IgD-negative memory B cell (primary cell): Measurements from ENCODE around the gene NDUFAB1. TPM values are rescaled to one million over a fixed set of nuclear protein-coding genes. Genes with fewer than 3 reads are reported as not detected.
"Not testable (repeated sequence)": the region's sequence is repeated elsewhere in the genome, so short reads cannot be mapped to it uniquely, and the experiment has no call there.

ENCODE experiments used
- H3K27ac Mint-ChIP-seq, 3 donors: one replicate each; pipeline ENCODE4 v1.8.0; 2020 to 2022; ENCODE audit warnings: mild to moderate bottlenecking in 3 of 3, mixed read lengths in 3 of 3, moderate library complexity in 1 of 3
- H3K27me3 Mint-ChIP-seq: one replicate; pipeline ENCODE4 v1.8.0; 2021; ENCODE audit warnings: mixed read lengths
- H3K36me3 Mint-ChIP-seq: one replicate; pipeline ENCODE4 v1.8.0; 2020; ENCODE audit warnings: mild to moderate bottlenecking, mixed read lengths
- H3K4me1 Mint-ChIP-seq, 3 donors: one replicate each; pipeline ENCODE4 v1.8.0; 2020 to 2022; ENCODE audit warnings: mixed read lengths in 3 of 3, mild to moderate bottlenecking in 1 of 3
- H3K4me3 Mint-ChIP-seq, 4 donors: one replicate each; pipeline ENCODE4 v1.8.0; 2020 to 2022; ENCODE audit warnings: mild to moderate bottlenecking in 4 of 4, mixed read lengths in 4 of 4, moderate library complexity in 3 of 4
- H3K9me3 Mint-ChIP-seq, 3 donors: one replicate each; pipeline ENCODE4 v1.8.0; 2020 to 2021; ENCODE audit warnings: mixed read lengths in 3 of 3, mild to moderate bottlenecking in 1 of 3
- polyA plus RNA-seq: library from polyadenylated mRNA; unstranded; fragments of 300-500 nt; fragmentation: Illumina TruSeq; gene quantifications from one replicate; pipeline ENCODE4 v1.2.3, GENCODE V29; 2021

Gene NDUFAB1
- polyA plus RNA-seq, 1 donor from 2014 or later, result 170 TPM

- Mint-ChIP-seq H3K36me3 (peaks cover 9% of the 10 kb centered on the region), H3K4me1 (peaks cover 3 to 8% (median 3%) of the 10 kb centered on the region in 3 donors), H3K9me3 (no peaks in the 10 kb centered on the region), H3K27ac (peak overlapping the region in 1 of 3 donors; percentile 43), H3K27me3 (no peaks in the 10 kb centered on the region), H3K4me3 (peak overlapping the region in 1 of 4 donors; percentile 45)
Observed at GRCh38 chr16:23549938-23550337, 46.2 kb downstream of the NDUFAB1 start.

- H3K4me1 Mint-ChIP-seq, result peaks cover 0 to 2% (median 0%) of the 10 kb centered on the region in 3 donors
- no peaks in the 10 kb centered on the region for H3K9me3 Mint-ChIP-seq
- peaks cover 6% of the 10 kb centered on the region for H3K36me3 Mint-ChIP-seq
- no peak overlapping the region for H3K4me3 Mint-ChIP-seq
- no peaks in the 10 kb centered on the region for H3K27me3 Mint-ChIP-seq
- H3K27ac Mint-ChIP-seq, result no peak overlapping the region
Observed at GRCh38 chr16:23544436-23544835, 51.7 kb downstream of the NDUFAB1 start.

GRCh38 chr16:23540817-23541178 lies 55.3 kb downstream of the NDUFAB1 start:
- H3K27ac Mint-ChIP-seq, H3K4me3 Mint-ChIP-seq, H3K36me3 Mint-ChIP-seq, H3K9me3 Mint-ChIP-seq, H3K4me1 Mint-ChIP-seq, H3K27me3 Mint-ChIP-seq: not testable (repeated sequence)

GRCh38 chr16:23539984-23540816 lies 55.9 kb downstream of the NDUFAB1 start:
- Mint-ChIP-seq H3K27ac (no peak overlapping the region), H3K27me3 (no peaks in the 10 kb centered on the region), H3K9me3 (no peaks in the 10 kb centered on the region), H3K4me3 (no peak overlapping the region), H3K4me1 (no peaks in the 10 kb centered on the region), H3K36me3 (peaks cover 3% of the 10 kb centered on the region)

GRCh38 chr16:23538919-23539278 lies 57.2 kb downstream of the NDUFAB1 start:
- Mint-ChIP-seq H3K4me1 (no peaks in the 10 kb centered on the region), H3K27ac (no peak overlapping the region), H3K36me3 (peaks cover 3% of the 10 kb centered on the region), H3K9me3 (no peaks in the 10 kb centered on the region), H3K27me3 (no peaks in the 10 kb centered on the region), H3K4me3 (no peak overlapping the region)

- H3K4me1 Mint-ChIP-seq, result no peaks in the 10 kb centered on the region
- H3K36me3 Mint-ChIP-seq, result peaks cover 6% of the 10 kb centered on the region
- no peak overlapping the region for H3K27ac Mint-ChIP-seq
- H3K4me3 Mint-ChIP-seq, result no peak overlapping the region
- H3K9me3 Mint-ChIP-seq, result no peaks in the 10 kb centered on the region
- H3K27me3 Mint-ChIP-seq, result no peaks in the 10 kb centered on the region
Observed at GRCh38 chr16:23537390-23537789, 58.7 kb downstream of the NDUFAB1 start.

- Mint-ChIP-seq H3K4me1 (no peaks in the 10 kb centered on the region), H3K9me3 (no peaks in the 10 kb centered on the region), H3K4me3 (no peak overlapping the region), H3K36me3 (peaks cover 6% of the 10 kb centered on the region), H3K27me3 (no peaks in the 10 kb centered on the region), H3K27ac (no peak overlapping the region)
Observed at GRCh38 chr16:23535901-23536300, 60.2 kb downstream of the NDUFAB1 start.

GRCh38 chr16:23534868-23535860 lies 61.0 kb downstream of the NDUFAB1 start:
- no peaks in the 10 kb centered on the region for H3K27me3 Mint-ChIP-seq
- no peak overlapping the region for H3K4me3 Mint-ChIP-seq

GRCh38 chr16:23532448-23532847 lies 63.7 kb downstream of the NDUFAB1 start:
- Mint-ChIP-seq H3K27me3 (no peaks in the 10 kb centered on the region), H3K4me1 (no peaks in the 10 kb centered on the region), H3K4me3 (no peak overlapping the region), H3K36me3 (peaks cover 8% of the 10 kb centered on the region), H3K9me3 (no peaks in the 10 kb centered on the region), H3K27ac (no peak overlapping the region)

More at GRCh38 chr16:23534868-23535860, 61.0 kb downstream of the NDUFAB1 start:
- no peaks in the 10 kb centered on the region for H3K9me3 Mint-ChIP-seq
- no peak overlapping the region for H3K27ac Mint-ChIP-seq
- peaks cover 6% of the 10 kb centered on the region for H3K36me3 Mint-ChIP-seq
- no peaks in the 10 kb centered on the region for H3K4me1 Mint-ChIP-seq

Other genes starting within 250 kb of the NDUFAB1 start
- gene COG7, start 143.1 kb downstream of the NDUFAB1 start, polyA plus RNA-seq, result 7.1 TPM
- gene GGA2, start 85.8 kb downstream of the NDUFAB1 start, polyA plus RNA-seq, result 219 TPM
- gene EARS2, start 39.0 kb downstream of the NDUFAB1 start, polyA plus RNA-seq, result 14.4 TPM
- 12.4 TPM for gene UBFD1, start 38.6 kb downstream of the NDUFAB1 start, polyA plus RNA-seq
- 6.4 TPM for gene PALB2, start 45.0 kb upstream of the NDUFAB1 start, polyA plus RNA-seq
- gene DCTN5, start 45.1 kb upstream of the NDUFAB1 start, polyA plus RNA-seq, result 57.5 TPM
- gene PLK1, start 82.6 kb upstream of the NDUFAB1 start, polyA plus RNA-seq, result 0.53 TPM
- gene ERN2, start 116.9 kb upstream of the NDUFAB1 start, polyA plus RNA-seq, result not detected
- not detected for gene CHP2, start 158.7 kb upstream of the NDUFAB1 start, polyA plus RNA-seq
- gene PRKCB, start 239.7 kb upstream of the NDUFAB1 start, polyA plus RNA-seq, result 181 TPM